ENCODE data around the gene TSC22D4.

DNA sequence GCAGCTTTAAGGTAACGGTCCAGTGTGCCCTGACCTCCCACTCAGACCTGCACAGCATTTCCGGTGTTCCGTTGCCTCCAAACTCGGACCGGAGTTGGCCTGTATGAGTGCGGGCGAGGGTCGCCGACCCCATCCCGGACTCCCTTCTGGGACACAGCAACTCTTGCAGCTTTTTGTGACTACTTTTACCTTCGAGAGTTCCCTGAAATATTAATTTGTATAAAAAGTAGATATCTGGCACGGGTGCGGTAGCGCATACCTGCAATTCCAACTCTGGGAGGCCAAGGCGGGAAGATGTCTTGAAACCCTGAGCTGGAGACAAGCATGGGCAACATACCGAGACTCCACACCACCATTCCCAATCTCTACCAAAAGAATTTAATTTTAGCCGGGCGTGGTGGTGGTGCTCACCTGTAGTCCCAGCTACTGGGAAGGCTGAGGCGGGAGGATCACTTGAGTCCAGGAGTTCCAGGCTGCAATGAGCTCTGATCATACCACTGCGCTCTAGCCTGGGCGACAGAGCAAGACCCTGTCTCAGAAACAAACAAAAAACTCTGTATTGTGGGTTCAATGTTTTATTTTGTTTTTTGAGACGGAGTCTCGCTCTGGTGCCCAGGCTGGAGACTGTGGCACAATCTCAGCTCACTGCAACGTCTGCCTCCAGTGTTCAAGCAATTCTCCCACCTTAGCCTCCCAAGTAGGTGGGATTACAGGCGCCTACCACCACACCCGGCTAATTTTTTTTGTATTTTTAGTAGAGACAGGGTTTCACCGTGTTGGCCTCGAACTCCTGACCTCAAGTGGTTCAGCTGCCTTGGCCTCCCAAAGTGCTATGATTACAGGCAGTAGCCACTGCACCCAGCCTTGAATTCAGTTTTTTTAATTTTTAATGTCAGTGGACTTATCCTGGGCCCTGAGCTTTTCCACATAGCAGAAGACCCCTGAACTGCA lies 41.6 kb downstream of the TSC22D4 start:
- TF ChIP-seq EZH2 (IDR thresholded peaks at IDR 0.05), result no peak
- TF ChIP-seq POLR2AphosphoS5 (IDR thresholded peaks at IDR 0.05; ENCODE audit: borderline replicate concordance, low read depth, low read length), result no peak
